HG03469 (cell line): Measurements from ENCODE around the gene SPSB2.

Experiments used
- ATAC-seq: cut with Tn5 transposase; IDR thresholded peaks from one replicate; pipeline ENCODE4 v1.9.1; 2021; ENCODE audit warnings: mild to moderate bottlenecking, moderate library complexity, moderate number of reproducible peaks; ENCODE audit not compliant: unreplicated experiment

Gene SPSB2

GRCh38 chr12:6821591-6822425 is 51.3 kb downstream of the SPSB2 start, which contains the start of gene GPR162:
Gene GPR162 (plus strand): TSS chr12:6821821. CDS start chr12:6823899, 2,078 bp downstream.
- ATAC-seq: no peak
